Activated T-helper 1 cell treated with anti-CD3 and anti-CD28 coated beads, Interleukin-2, amount 50 U/mL, for 16 hours (primary cell): Measurements from ENCODE around the gene MS4A15.
"Not testable (repeated sequence)": the region's sequence is repeated elsewhere in the genome, so short reads cannot be mapped to it uniquely, and the experiment has no call there.

Experiments
- DNase-seq, 2 donors: peaks; one replicate each; pipeline ENCODE4 v3.0.0-alpha.2; 2020; ENCODE audit warnings: low read depth in 1 of 2, low spot score in 1 of 2

Gene MS4A15

GRCh38 chr11:60753309-60753708 lies 3.4 kb upstream of the MS4A15 start:
- DNase-seq: no peak

DNA sequence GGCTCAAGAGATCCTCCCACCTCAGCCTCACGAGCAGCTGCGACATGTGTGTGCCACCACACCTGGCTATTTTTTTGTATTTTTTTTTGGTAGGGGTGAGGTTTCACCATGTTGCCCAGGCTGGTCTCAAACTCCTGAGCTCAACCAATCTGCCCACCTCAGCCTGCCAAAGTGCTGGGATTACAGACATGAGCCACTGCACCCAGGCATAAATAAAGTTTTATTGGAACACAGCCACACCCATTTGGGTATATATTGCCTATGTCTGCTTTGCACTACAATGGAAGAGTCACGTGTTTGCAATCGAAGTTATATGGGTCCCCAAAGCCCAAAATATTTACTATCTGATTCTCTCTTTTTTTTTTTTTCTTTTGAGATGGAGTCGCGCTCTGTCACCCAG lies 1.8 kb upstream of the MS4A15 start:
- DNase-seq: no peak

DNA sequence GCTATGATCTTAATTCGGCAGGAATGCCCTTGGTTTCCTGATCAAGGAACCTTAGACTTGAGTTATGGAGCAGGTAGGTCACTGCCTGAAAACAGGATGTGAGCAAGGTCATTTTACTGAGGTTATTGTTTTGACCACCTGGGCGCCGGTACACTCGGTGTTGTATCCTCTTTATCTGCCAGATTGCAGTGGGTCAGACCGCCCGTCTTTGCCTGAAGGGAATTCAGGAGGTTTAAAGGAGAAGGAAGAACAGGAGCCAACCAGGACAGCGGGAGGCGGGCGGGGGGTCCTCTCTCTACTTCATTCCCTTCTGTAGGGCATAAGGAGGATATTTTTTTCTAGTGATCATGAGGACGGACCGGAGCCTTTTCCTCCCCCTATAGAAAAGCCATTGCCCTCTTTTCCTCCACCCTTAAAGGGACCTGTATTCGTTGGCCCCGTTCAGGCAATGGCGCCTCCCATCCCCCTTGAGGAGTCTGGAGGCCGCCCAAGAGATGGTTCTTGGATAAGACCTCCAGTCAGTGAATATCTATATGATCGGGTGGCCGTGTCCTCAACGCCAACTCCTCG lies 649 bp downstream of the MS4A15 start:
- DNase-seq: no peak

DNA sequence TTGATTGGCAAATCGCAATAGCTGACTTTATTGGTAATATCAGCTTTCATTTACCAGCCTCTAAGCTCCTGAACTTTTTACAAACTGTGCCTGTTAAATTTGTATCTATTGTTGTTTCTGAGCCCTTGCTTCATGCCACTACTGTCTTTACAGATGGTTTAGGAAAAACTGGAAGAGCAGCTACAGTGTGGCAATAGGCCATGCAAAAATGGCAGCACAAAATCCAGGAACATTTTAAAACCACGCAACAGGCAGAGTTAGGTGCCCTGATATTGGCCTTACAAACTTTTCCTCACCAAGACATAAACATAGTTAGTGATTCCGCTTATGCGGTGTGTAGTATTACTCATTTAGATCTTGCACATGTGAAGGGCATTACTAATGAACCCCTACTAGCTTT lies 2.0 kb downstream of the MS4A15 start:
- DNase-seq: not testable (repeated sequence)

DNA sequence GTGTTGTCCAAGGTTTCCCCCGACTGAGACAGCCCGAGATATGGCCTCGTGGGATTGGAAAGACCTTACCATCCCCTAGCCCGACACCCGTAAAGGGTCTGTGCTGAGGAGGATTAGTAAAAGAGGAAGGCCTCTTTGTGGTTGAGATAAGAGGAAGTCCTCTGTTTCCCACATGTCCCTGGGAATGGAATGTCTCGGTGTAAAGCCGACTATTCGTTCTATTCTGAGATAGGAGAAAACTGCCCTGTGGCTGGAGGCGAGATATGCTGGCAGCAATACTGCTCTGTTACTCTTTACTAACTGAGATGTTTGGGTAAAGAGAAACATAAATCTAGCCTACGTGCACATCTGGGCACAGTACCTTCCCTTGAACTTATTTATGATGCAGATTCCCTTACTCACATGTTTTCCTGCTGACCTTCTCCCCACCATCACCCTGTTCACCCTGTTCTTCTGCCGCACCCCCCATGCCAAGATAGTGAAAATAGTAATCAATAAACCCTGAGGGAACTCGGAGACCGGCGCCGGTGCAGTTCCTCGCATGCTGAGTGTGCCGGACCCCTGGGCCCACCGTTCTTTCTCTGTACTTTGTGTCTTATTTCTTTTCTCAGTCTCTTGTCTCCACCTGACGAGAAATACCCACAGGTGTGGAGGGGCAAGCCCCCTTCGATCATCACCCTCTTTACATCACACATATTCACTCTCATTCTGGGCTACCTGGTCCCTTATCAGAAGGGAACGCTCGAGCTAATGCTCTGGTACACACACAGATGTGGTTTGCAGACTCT lies 3.0 kb downstream of the MS4A15 start:
- DNase-seq: not testable (repeated sequence)

DNA sequence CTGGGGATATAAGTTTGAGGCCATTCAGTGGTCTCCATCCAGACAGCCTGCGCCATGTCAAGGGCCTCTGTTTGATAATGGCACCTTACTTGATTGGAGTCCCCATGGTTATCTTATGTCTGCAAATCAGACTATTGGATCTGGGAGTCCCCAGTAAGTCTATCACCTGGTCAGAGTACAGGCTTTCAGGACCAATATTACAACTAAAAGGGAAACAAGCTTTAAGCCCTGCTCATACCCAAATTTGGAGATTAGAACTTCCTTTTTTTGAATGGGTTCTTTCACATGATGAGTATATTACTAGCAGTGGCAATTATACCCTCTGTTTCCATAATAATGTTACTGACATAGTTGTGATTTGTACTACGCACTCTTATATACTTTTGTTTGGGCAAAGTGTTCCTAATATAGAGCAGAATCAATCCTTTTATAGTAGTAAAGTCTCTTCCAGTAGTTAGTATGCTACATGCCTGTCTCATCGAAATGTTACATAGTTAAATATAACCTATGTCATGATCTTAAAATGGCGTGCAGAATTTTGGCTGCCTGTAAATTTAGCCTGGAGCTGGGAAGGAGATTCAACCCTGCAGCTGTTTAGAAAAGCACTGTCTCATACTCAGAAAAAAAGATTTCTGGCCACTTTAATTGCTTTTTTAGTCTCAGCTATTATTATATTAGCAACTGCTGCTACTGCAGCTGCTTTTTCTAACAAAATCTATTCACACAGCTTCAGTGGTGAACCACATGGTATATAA lies 4.9 kb downstream of the MS4A15 start:
- DNase-seq: no peak

DNA sequence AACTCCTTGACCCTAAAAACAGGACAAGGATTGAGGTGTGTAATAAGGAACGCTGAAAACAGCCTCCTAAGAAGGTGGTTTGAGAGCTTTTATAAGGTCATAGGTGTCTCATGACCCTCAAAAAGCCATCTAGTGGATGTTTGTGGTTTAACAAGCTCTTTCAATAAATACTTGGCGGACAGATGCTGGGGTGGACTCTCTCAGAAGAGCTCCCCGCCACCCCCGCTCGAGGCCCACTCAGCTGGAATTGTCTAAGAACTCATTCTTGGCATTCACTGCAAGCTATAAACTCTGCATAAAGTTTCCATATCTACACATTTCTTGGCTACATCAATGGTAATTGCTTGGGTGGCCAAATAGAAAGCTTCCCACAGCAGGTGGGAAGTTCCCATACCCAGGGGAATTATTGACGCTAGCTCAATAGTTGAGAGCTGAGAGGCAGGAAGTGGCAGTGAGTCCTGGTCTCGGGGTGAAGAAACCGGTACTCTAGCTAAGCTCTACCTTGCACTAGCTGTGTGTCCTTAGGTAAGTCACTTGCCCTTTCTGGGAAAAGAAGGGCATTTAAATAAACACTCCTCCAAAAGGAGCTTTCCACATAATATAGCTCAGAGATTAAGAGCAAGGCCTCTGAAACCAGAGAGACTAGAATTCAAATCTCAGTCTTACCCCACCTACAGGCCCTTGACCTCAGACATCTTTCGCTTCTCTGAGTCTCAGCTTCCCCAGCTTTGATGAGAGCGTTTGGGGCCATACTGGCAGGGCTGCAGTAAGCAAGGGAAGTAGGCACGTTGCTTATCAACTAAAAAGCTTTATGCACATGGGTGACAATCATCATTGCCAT lies 6.4 kb downstream of the MS4A15 start:
- DNase-seq: no peak

GRCh38 chr11:60763692-60764369 lies 7.2 kb downstream of the MS4A15 start:
- no peak for DNase-seq

GRCh38 chr11:60764879-60765278 lies 8.2 kb downstream of the MS4A15 start:
- no peak for DNase-seq

DNA sequence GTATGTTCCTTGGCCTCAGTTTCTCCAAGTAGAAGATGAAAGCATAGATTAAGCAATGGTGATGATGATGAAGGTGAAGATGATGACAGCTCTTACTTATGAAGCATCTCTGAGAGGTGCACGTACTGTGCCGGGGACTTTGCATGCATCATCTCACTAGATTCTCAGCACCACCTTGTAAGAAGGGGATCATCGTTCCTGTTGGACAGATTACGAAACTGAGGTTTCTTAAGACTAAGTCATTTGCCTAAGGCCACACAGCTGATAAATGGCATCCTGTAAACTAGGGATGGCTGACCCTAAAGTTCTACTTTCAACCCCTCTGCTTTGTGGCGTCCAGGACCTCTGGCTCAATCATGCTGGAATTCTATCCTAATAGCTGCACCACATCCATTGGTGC lies 8.7 kb downstream of the MS4A15 start:
- no peak for DNase-seq

DNA sequence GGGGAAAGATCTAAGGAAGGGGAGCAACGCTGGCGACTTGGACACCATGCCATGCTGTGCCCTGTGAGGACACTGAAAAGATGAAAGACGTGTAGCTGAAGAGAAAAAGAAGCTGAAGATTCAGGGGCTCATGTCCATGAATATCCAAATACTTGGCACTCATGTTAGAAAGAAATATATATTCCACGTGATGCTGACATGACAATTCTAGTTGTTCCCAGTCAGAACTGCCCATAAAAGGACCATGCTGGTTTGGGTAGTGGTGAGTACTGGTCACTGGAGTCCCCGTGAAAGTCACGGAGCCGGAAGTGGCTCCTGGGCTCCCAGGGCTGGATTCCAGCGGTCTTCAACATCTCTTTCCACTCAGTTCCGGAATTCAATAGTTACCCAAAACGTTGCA lies 9.9 kb downstream of the MS4A15 start:
- DNase-seq: no peak

DNA sequence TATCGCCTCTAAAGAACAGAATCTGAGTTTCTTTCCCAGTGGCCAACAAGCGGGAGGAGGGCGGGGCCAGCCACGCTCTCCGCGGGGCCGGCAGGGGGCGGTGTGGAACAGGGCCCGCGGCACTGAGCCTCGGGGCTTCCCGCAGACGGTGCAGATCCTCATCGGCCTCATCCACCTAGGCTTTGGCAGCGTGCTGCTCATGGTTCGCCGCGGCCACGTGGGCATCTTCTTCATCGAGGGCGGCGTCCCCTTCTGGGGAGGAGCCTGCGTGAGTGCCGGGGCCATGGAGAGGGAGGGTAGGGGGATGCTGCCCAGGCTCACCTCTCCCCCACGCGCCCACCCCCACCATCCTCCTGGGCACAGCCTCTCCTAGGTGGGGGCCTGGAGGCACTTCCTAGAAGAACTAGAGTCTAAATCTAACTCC lies 10.7 kb downstream of the MS4A15 start:
- no peak for DNase-seq

- no peak for DNase-seq
Observed at GRCh38 chr11:60768202-60768601, 11.5 kb downstream of the MS4A15 start.

- no peak for DNase-seq
Observed at GRCh38 chr11:60769273-60769672, 12.6 kb downstream of the MS4A15 start.

DNA sequence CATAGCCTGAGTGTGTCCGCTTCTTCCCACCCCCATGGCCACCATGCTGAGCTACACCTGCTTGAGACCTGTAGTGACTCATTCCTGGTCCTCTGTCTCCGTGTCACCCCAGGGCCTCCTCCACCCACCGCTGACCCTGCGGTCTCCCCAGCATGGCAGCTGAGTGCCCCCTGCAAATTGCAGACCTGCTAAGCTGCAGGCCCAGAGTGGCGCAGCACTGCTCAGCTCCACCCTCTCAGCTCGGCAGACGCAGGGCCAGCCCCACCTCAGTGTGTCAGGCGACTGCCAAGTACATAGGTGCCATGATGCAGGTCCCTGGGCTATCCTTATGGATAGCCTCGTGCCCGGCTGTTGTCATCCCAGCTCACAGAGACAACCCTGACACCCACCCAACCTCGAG lies 13.1 kb downstream of the MS4A15 start:
- DNase-seq: no peak

DNA sequence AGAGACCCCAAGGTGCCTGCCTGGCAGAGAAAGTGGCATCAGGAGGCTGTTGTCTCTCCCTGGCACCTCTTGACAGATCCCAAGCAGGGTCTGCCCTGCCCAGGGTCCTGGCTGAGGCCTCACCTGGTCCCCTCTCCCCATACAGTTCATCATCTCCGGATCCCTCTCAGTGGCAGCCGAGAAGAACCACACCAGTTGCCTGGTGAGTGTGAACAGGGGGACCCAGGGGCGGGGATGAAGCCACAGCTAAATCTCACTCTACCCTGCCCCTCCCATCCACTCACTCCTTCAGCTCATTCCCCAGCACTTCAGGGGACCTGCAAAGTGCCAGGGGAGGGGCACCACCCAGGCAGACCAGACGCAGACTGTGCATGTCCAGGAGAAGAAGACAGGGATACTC lies 14.5 kb downstream of the MS4A15 start:
- DNase-seq: no peak

GRCh38 chr11:60771879-60772525 lies 15.3 kb downstream of the MS4A15 start:
- no peak for DNase-seq

DNA sequence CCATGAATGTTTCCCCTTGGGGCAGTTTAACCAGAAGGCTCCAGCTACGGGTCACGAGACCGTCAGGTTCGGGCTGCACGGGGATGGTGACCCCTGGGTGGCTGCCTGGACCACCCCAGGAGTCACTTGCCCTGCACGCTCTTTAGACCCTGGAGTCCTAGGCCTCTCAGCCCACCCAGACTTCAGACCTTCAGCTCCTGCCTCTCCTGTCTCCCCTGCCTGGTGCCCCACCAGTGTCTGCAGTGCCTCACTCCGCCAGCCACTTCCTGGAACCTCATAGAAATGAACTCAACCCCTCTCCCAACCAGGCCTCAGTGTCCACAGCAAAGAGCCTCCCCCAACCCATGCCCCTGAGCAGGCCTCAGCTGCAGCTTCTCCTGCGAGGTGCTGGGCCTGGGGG lies 16.0 kb downstream of the MS4A15 start:
- DNase-seq: no peak

GRCh38 chr11:60774726-60775125 lies 18.1 kb downstream of the MS4A15 start:
- no peak for DNase-seq

DNA sequence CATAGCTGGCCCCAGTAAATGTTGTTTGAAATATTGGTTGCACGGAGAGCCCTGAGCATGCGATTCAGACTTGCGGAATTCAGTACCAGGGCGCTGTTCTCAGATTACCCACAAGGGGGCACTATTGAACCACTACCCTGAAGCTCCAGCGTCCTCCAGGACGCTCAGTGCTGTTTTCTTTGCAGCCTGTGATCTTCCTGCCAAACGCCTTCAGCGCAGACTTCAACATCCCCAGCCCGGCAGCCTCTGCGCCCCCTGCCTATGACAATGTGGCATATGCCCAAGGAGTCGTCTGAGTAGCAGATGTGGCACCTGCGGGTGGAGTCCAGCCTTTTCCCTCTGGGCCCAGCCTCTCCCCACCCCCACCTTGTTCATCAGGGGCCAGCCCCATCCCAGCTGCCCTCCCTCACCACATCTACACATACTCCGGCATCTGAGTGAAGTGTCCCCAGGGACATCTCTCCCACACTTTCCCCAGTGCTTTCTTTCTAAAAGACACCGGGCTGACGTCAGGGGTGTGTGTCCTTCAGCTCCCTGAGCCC lies 18.8 kb downstream of the MS4A15 start:
- DNase-seq: peak; percentile 62 to 63
